ENCODE results near the gene PRKRIP1.

DNA sequence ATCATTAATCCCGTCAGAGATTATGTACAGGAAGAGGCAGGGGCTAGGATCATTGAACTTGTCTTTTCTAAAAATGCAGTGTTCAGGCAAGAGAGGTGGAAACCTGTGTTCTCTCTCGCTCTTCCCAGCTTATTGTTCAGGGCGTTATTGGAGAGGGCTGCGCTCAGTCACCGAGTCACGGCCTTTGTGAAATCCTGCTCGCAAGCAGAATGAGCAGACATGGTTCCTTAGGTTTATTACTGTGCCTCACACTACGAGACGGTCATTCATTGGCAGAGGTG lies 631 bp upstream of the PRKRIP1 start:
- TF ChIP-seq POLR2AphosphoS5 (IDR thresholded peaks at IDR 0.05; ENCODE audit: low read depth, low read length) = no peak
- TF ChIP-seq, protein P1, sequence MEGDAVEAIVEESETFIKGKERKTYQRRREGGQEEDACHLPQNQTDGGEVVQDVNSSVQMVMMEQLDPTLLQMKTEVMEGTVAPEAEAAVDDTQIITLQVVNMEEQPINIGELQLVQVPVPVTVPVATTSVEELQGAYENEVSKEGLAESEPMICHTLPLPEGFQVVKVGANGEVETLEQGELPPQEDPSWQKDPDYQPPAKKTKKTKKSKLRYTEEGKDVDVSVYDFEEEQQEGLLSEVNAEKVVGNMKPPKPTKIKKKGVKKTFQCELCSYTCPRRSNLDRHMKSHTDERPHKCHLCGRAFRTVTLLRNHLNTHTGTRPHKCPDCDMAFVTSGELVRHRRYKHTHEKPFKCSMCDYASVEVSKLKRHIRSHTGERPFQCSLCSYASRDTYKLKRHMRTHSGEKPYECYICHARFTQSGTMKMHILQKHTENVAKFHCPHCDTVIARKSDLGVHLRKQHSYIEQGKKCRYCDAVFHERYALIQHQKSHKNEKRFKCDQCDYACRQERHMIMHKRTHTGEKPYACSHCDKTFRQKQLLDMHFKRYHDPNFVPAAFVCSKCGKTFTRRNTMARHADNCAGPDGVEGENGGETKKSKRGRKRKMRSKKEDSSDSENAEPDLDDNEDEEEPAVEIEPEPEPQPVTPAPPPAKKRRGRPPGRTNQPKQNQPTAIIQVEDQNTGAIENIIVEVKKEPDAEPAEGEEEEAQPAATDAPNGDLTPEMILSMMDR (IDR thresholded peaks at IDR 0.05) = no peak

All from Panc1 (cell line).